PC-3 (cell line): ENCODE measurements around the gene DPEP2NB. TPM values are rescaled to one million over a fixed set of nuclear protein-coding genes. Genes with fewer than 3 reads are reported as not detected.

Experiments used
- ATAC-seq: fragments of 200-7000 bp; cut with Tn5 transposase; 2 replicates; pipeline ENCODE4 v1.9.1; 2020; ENCODE audit warnings: mild to moderate bottlenecking, moderate library complexity
- BruUV-seq: library from RNA; stranded (reverse); fragments of 400-500 nt; replicated peaks from 2 replicates; lab custom pipeline; 2021; lab: Mats Ljungman, UMichigan
- CTCF ChIA-PET: fragments of 300-600 bp; sonication (Branson Sonifier 250); formaldehyde crosslinking; loops from one replicate; lab custom pipeline; 2022; ENCODE audit warnings: antibody characterized with exemption; lab: Charles Lee
- POLR2A ChIA-PET: fragments of 300-600 bp; sonication (Branson Sonifier 250); formaldehyde crosslinking; loops from one replicate; lab custom pipeline; 2022; ENCODE audit warnings: antibody characterized with exemption; ENCODE audit not compliant: unreplicated experiment; lab: Charles Lee
- DNase-seq: peaks from one replicate; pipeline ENCODE4 v3.0.0-alpha.2; 2015
- H2AFZ ChIP-seq: fragments of 300-600 bp; sonication (generic); 2 replicates; pipeline ENCODE4 v1.6.0; 2016; ENCODE audit warnings: antibody characterized with exemption, low read length
- H3F3A ChIP-seq: fragments of 300-600 bp; sonication (generic); one replicate; pipeline ENCODE4 v1.6.0; 2017; ENCODE audit warnings: antibody characterized with exemption, low read length, control low read depth, mild to moderate bottlenecking; ENCODE audit not compliant: unreplicated experiment
- H3K27ac ChIP-seq: fragments of 300-600 bp; sonication (generic); 2 replicates; pipeline ENCODE4 v1.5.1; 2016; ENCODE audit warnings: mild to moderate bottlenecking, low read length
- H3K27me3 ChIP-seq: fragments of 300-600 bp; sonication (generic); 2 replicates; pipeline ENCODE4 v1.6.1; 2016; ENCODE audit warnings: low read length, mixed read lengths
- H3K36me3 ChIP-seq: fragments of 300-600 bp; sonication (generic); 2 replicates; pipeline ENCODE4 v1.6.1; 2016; ENCODE audit warnings: low read depth, mixed run types, low read length, mixed read lengths
- H3K4me1 ChIP-seq: fragments of 300-600 bp; sonication (generic); 2 replicates; pipeline ENCODE4 v1.5.1; 2016; ENCODE audit warnings: low read length; ENCODE audit not compliant: insufficient read depth
- H3K4me2 ChIP-seq: fragments of 300-600 bp; sonication (generic); 2 replicates; pipeline ENCODE4 v1.6.0; 2016; ENCODE audit warnings: low read length
- H3K4me3 ChIP-seq: fragments of 300-600 bp; sonication (generic); 2 replicates; pipeline ENCODE4 v1.5.1; 2016; ENCODE audit warnings: mild to moderate bottlenecking, low read length, mixed read lengths
- H3K79me2 ChIP-seq: fragments of 300-600 bp; sonication (generic); 2 replicates; pipeline ENCODE4 v1.6.1; 2017; ENCODE audit warnings: low read length, mixed read lengths
- H3K9ac ChIP-seq: fragments of 300-600 bp; sonication (generic); 2 replicates; pipeline ENCODE4 v1.6.0; 2016; ENCODE audit warnings: mild to moderate bottlenecking, low read length
- H3K9me2 ChIP-seq: fragments of 300-600 bp; sonication (generic); replicated peaks from 2 replicates; pipeline ENCODE4 v1.6.1; 2016; ENCODE audit warnings: mixed run types, low read length, mixed read lengths
- H3K9me3 ChIP-seq: fragments of 300-600 bp; sonication (generic); 2 replicates; pipeline ENCODE4 v1.6.1; 2016; ENCODE audit warnings: low read length, mixed read lengths
- H4K20me1 ChIP-seq: fragments of 300-600 bp; sonication (generic); 2 replicates; pipeline ENCODE4 v1.6.1; 2016; ENCODE audit warnings: low read length, mixed read lengths
- EZH2 ChIP-seq: fragments of 300-600 bp; sonication (generic); IDR thresholded peaks from one replicate; pipeline ENCODE4 v1.6.1; 2017; ENCODE audit warnings: antibody characterized with exemption, mild to moderate bottlenecking, low read length; ENCODE audit not compliant: unreplicated experiment
- EZH2phosphoT487 ChIP-seq: fragments of 300-600 bp; sonication (generic); IDR thresholded peaks from 2 replicates; pipeline ENCODE4 v1.6.1; 2018; ENCODE audit warnings: mild to moderate bottlenecking, antibody characterized with exemption, low read length, borderline replicate concordance
- intact Hi-C: fragments of 100-400 bp; cut with micrococcal nuclease; formaldehyde crosslinking; loops from 2 replicates; pipeline ENCODE4 v1.9.0; 2023
- total RNA-seq: library from RNA; depleted of rRNA; stranded (reverse); fragments of >200 nt; gene quantifications from 2 replicates; pipeline ENCODE4 v1.2.3, GENCODE V29; 2014
- TF ChIP-seq, protein P1 (sequence below): fragments of 300-600 bp; sonication (generic); conservative IDR thresholded peaks from 2 replicates; pipeline ENCODE4 v1.5.1; 2017; ENCODE audit warnings: antibody characterized with exemption, low read depth, mild to moderate bottlenecking, low read length

Gene DPEP2NB
- total RNA-seq, 1 experiment from 2014 or later = not detected

DNA sequence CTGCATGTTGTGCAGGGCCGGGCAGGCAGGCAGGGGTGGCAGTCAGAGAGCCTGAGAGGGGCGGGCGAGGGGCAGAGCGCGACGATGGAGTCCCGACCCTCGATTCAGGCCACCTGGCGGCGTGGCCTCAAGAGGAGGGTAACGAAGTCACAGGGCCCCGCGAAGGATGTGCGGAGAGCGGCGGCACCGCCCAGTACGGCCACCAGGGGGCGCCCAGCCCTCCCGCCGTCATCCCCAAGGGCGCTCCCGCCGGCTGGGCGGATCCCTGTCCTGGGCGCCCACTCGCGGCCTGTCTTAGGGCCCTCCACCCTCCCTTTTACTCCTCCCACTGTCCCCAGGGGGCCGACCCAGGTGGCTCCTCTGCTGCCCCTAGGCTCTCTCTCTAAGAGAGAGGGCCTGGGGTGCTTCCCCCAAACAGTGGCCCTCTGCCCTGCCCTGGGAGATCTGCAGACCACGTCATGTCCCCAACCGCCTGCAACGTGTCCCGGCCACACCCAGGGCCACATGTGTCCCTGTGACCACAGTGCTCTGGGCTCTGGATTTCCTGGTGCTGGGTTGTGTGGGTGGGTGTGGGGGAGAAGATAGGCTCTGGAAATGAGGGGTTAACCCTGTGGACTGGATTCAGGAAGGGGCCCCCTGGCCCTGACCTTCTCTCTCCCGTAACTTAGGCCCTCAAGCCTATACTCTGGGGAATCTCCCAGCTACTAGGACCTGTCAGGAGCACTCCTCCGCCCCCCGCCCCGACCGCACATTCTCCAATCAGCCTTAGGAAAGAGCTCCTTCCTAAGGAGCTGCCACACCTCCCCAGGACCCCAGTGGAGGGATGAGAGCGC lies 22.3 kb downstream of the DPEP2NB start:
- POLR2A ChIA-PET = no interaction called here
- BruUV-seq = no TSS peak
- H3K9ac ChIP-seq = no peak overlapping the region
- H3K9me2 ChIP-seq = no peaks in the 10 kb centered on the region
- no peaks in the 10 kb centered on the region for H3F3A ChIP-seq
- no peak for TF ChIP-seq EZH2phosphoT487
- TF ChIP-seq, protein P1, sequence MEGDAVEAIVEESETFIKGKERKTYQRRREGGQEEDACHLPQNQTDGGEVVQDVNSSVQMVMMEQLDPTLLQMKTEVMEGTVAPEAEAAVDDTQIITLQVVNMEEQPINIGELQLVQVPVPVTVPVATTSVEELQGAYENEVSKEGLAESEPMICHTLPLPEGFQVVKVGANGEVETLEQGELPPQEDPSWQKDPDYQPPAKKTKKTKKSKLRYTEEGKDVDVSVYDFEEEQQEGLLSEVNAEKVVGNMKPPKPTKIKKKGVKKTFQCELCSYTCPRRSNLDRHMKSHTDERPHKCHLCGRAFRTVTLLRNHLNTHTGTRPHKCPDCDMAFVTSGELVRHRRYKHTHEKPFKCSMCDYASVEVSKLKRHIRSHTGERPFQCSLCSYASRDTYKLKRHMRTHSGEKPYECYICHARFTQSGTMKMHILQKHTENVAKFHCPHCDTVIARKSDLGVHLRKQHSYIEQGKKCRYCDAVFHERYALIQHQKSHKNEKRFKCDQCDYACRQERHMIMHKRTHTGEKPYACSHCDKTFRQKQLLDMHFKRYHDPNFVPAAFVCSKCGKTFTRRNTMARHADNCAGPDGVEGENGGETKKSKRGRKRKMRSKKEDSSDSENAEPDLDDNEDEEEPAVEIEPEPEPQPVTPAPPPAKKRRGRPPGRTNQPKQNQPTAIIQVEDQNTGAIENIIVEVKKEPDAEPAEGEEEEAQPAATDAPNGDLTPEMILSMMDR = peak; percentile 79
- no peak for TF ChIP-seq EZH2
- peak overlapping the region; percentile 66; the same call in 1 of the 2 replicates for H3K4me2 ChIP-seq
- intact Hi-C loops = loop anchor here (1.0 kb wide), 1 partner anchor 47 kb away; no protein-coding TSS in a partner anchor
- no peak overlapping the region for H3K27ac ChIP-seq
- no peaks in the 10 kb centered on the region for H3K9me3 ChIP-seq
- no peak overlapping the region for H3K4me3 ChIP-seq
- CTCF ChIA-PET = interaction anchor here (0.6 kb wide), 1 partner anchor 38 kb away, joined by 3 read pairs; no protein-coding TSS in a partner anchor
- peak overlapping the region; percentile 86 for H2AFZ ChIP-seq
- DNase-seq (peak; percentile 66), ATAC-seq (peak; percentile 96)
- H3K4me1 ChIP-seq = peaks cover 4% of the 10 kb centered on the region; the same call in 1 of the 2 replicates
- H4K20me1 ChIP-seq = no peaks in the 10 kb centered on the region
- H3K36me3 ChIP-seq = no peaks in the 10 kb centered on the region
- H3K27me3 ChIP-seq = no peaks in the 10 kb centered on the region
- no peaks in the 10 kb centered on the region for H3K79me2 ChIP-seq

DNA sequence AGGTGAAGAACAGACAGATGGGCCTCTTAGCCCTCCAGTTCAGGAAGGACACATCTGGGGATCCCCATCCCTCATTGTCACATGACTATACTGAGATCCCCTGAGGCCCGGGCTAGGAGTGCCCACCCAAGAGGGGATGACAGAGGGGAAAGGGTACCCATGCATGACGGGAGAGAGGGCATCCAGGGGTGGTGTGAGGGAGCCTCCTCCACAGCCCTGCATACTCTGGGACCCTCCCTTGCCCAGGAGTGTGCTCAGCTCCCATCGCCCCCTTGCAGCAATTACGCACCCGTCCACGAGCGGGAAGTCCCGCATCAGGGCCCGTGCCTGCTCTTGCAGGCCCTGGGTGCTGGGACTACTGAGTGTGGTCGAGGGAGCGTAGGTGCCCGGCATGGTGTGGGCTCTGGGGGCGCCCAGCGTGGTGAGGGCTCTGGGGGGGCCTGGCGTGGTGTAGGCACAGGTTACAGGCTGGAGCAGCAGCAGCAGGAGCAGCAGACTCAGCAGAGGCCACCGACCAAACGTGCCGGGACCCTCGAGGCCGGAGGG lies 23.0 kb downstream of the DPEP2NB start:
- Histone ChIP-seq H3K79me2 (no peaks in the 10 kb centered on the region), H3K4me2 (no peak overlapping the region), H3K4me3 (no peak overlapping the region), H3K27me3 (no peaks in the 10 kb centered on the region), H3K27ac (no peak overlapping the region), H3F3A (no peaks in the 10 kb centered on the region), H3K9ac (no peak overlapping the region), H3K4me1 (peaks cover 4% of the 10 kb centered on the region; the same call in 1 of the 2 replicates), H2AFZ (0 out of 2 replicates have a peak overlapping the region, but pooled peaks have one; percentile 45), H3K36me3 (no peaks in the 10 kb centered on the region), H4K20me1 (no peaks in the 10 kb centered on the region), H3K9me3 (no peaks in the 10 kb centered on the region), H3K9me2 (no peaks in the 10 kb centered on the region)
- no peak for DNase-seq
- ATAC-seq = no peak; the same call in 1 of the 2 replicates
- TF ChIP-seq, protein P1 = no peak
- TF ChIP-seq EZH2 (no peak), EZH2phosphoT487 (no peak)
- no TSS peak for BruUV-seq
- intact Hi-C loops = loop anchor here (1.0 kb wide), 1 partner anchor 48 kb away; no protein-coding TSS in a partner anchor
- CTCF ChIA-PET = no interaction called here
- POLR2A ChIA-PET = no interaction called here
